T1000 (cell line): ENCODE data around the gene LSM12.
A peak's percentile ranks its signal among the peaks of the same experiment; 100 is the strongest.
"Not testable (repeated sequence)": the region's sequence is repeated elsewhere in the genome, so short reads cannot be mapped to it uniquely, and the experiment has no call there.

Source experiments
- DNase-seq: peaks from one replicate; lab custom pipeline; 2025; ENCODE audit warnings: mixed read lengths; lab: John Stamatoyannopoulos, UW

The LSM12 gene

DNA sequence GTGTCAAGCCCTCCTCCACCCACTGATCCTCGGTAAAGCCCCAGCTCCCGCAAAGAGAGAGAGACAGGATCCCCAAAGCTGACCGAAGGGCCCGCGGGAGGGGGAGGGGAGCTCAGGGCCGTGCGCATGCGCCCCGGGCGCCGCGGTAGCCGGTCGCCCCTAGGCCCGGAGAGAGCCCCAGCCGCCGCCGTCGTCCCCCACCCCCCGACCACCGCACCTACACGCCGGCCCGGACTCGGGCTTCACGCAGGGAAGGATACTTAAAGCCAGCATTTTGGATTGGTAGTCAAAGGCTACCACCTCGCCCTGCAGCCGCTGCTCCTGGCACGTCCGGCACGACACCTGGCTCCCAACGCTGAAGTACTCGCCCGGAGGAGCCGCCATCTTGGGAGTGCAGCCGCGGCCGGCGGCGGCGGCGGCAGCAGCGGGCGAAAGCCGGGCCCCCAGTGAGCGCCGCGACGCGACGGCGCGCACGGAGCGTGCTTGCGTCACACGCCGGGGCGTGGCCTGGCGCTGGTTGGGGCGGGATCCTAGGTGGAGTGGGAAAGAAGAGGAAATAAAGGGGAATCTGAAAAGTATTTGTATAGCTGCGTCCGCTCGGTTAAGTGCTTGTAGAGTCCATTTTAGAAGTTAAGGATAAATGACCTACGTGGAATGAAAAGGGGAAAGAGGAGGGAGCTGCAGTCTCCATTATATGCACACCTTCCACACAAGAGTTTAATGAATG is at the start of gene LSM12:
LSM12 (minus strand) TSS at position 468 of the 727 bp plus-strand sequence; CDS start at position 384, 84 bp downstream.
- peak; percentile 90 for DNase-seq

DNA sequence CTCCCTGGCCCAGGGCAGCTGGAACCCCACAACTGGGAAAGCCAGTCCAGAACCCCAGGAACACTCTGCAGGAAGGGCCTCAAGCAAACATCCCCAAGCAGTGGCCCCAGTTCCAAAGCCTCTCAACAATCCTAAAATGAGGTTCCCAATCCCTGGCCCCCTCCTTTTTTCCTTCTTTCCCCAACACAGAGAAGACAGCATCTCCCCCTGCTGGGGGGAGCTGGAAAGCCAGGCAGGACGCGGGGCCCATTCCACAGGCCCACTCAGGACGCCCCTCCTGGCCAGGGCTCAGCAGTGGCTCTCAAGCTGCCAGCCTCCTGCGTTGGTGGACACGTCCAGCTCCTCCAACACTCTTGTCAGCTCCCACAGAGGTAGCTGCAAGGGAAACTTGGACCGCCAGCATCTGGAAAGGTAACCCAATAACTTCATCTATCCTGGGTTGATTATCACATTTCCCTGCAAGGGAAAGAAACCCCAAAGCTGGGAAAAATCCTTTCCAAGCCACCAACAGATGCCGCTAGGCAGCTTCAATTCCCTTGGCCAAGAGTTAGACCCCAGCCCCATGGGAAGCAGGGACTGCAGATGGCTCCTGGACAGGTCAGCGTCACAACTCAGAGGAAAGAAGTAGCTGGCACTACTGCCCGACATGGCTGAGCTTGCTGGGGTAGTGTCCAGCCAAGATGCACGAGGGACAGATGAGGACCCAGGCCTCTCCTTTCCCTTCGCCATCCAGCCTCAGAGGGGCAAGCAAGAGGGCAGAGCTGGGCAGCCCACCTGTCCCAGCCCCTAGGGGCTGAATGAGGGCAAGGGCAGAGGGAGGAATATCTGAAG is 49.3 kb upstream of the LSM12 start:
- peak; percentile 41 for DNase-seq

DNA sequence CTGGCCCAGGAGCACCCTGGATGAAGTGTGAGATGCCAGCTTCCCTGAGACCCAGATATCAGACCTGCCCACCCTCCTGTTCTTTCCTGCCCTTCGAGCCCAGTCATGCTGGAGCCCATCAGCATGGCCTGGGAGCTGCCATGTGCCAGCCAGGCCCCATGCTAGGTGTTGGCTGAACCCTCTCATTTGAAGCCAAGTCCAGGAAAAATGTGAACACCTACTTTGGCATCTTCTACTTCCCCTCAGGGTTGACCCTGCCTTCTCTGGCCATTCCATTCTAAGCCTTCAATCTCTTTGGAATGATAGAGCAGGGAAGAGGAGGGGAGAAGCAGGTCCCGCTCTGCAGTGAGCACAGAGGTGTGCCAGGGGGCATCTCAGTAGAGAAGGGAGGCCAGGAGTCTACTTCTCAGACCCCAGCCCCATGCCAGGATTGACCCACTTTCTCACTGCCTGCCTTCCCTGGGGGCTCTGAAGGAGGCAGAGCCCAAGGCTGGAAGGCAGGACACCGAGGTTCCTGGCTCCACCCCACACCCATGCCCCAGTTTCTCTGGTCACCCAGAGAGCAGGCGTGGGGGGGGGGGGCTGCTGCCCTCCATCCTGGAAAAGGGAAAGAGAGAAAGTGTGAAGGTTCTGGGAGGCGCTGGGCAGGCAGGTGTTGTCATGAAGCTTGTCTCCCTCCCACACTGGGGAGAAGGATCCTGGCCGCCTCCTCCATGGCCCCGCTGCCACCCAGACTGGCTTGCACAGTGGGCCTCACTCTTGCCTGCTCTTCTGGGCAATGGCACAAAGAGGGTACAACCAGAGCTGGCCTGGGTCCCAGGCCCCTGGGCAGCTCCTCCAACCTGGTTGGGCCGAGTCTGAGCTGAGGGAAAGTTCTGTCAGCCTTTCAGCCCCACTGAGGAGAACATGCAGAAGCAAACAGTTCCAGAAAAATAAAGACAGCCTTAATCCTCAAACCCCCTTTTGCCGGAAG is 47.7 kb upstream of the LSM12 start:
- no peak for DNase-seq

- no peak for DNase-seq
Observed at GRCh38 chr17:44113382-44113781, 46.9 kb upstream of the LSM12 start.

DNA sequence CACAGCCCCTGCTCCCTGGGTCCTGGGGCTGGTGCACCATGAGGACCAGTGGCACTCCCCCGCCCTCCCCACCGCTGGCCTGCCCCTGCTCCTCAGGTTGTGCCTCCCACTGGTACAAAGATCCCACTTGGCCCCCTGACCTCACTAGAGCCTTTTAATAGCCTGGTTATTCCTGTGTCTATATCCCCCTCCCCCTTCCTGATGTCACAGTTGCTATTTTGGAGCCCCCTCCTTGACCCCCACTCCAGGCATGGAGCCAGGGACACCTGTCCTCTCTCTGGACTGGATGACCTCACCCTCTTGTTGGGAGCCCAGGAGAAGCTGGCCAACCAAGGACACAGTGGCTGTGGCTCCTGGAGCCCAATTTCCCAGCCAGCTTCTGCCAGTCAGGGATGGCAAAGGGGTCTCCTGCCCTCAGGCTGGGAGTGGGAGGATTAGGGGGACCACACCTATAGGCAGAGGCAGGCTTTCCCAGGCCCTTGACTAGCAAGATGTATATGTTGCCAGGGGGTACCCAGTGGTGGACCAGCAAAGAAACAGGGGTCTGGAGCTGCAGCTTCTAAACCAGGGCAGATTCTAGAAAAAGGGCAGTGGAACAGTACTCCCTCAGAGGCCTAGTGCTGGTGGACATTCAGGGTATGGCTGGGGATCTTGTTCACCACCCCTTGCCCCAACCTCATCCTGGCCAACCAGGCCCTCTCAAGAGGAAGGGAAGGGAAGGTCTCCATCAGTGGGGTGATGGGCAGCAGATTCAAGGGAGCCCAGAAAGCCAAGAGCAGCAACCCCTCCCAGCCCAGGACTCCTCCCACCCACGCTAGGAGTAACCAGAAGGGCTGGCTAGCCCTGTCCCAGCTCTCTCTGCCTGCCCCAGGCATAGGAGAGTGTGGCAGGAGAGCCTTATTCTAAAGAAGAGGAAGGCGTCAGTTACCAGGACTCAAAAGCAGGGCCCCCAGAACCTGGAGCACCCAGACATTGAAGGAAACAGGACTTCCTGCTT is 46.1 kb upstream of the LSM12 start:
- no peak for DNase-seq

DNA sequence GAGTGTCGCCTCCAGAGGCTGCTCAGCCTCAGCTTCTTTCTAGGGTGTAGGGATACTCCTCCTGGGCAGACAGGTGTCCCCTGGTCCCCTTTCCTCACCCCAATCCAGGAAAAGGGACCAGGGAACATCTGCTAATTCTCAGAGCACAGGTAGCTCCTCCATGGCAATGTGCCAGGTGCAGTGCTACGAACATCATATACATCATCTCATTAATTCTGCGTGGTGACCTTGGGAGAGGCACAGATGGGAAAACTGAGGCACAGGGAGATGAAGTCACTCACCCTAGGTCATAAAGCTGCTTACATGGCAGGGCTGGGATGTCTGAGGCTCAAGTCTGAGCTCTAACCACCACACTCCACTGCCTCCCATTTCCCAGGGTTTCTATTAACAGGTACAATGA is 45.3 kb upstream of the LSM12 start:
- no peak for DNase-seq

DNA sequence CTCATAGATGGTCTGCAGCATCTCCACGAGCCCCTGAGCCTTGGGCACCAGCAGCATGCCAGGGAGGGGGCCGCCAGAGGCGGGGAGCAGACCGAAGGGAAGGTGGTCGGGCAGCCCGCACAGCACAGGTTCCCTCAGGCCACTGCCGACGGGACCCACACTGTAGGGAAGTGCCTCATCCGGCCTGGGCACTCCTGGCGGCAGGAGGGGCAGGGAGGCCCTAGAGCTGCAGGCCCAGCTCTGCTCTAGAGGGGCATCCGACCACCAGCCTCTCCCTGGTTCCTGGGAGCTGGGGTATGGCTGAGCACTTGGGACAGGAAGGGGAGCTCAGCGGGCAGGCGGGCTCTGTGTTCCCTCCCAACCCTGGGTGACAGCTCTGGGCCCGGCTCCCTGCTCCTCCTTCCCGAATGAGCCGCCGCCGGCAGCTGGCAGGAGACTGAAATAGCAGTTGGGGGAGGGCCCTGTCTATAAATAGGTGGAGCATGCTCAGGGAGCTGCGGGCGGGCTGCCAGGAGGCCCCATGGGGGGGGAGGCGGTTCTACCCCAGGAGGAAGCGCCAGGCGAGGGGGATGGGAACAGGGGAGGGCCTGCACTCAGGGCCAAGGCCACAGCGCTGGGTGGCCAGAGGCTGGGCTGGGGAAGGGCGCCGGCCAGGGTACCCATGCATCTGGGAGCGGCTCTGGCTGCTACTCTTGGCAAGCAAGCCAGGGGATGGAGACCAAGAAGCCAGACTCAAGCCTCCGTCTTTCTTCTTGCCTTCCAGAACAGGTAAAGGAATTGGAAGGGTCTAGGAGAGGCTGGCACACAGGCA is 44.6 kb upstream of the LSM12 start:
- peak; percentile 80 for DNase-seq

GRCh38 chr17:44110011-44110686 is 43.7 kb upstream of the LSM12 start:
- DNase-seq = no peak

DNA sequence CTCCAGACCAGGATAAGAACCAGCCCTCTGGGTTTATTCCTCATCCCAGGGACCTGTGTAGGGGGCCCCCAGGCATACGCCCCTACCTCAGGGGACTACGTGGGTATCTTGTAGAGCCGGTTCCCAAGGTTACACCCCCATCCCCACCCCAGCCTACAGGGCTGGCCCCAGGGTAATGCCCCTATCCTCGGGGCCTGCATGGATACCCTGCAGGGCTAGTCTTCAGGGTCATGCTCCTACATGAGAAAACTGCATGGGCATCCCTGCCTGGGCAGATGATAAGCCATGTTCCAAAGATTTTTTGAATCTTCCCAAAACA is 42.8 kb upstream of the LSM12 start:
- no peak for DNase-seq

DNA sequence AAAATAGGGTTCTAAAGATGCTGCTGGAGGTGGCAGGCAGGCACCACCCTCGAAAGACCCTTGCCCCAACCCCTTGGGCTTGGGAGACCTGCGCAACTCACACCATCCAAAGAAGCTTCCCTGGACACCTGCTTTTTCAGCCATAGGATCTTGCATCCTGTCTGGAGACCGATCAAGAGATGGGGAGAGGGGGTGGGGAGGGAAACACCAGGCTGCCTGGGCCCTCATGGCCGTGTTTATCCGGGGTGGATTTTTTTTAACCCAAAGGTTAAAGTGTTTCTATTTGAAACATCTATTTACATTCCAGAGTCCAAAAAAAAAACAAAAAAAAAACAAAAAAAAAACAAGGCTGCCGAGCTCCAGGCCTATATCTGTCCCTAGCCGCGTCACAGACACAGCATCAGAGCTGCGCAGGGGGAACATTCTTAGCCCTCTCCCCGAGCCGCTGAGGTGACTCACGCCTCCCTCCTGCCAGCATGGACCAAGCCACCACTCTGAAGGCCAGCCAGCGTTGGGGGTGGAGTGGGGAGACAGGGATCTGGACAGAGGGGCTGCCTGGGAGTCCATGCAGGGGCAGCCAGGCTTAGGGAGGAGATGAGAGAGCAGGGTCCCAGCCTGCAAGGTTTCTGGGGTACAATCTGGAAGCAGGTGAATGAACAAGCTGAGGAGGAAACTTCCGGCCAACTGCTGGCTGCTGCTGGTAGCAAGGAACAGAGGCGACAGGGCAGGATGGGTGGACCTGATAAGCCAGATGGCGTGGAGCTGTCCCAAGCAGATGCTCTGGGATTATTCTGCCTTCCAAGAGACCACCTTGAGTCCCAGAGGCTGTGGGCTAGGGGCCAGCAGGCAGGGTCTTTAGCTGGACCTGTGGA is 42.2 kb upstream of the LSM12 start:
- peak; percentile 78 for DNase-seq

DNA sequence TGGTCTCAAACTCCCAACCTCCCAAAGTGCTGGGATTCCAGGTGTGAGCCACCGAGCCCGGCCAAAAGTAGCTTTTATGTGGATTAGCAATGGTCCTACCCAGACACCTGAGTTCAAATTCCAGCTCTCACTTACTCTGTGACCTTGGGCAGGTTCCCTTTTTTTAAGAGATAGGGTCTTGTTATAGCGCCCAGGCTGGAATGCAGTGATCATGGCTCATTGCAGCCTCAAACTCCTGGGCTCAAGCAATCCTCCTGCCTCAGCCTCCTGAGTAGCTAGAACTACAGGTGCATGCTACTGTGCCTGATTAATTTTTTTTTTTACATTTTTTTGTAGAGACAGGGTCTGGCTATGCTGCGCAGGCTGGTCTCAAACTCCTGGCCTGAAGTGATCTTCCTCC is 40.3 kb upstream of the LSM12 start:
- no peak for DNase-seq

- no peak for DNase-seq
Observed at GRCh38 chr17:44105941-44106340, 39.5 kb upstream of the LSM12 start.

DNA sequence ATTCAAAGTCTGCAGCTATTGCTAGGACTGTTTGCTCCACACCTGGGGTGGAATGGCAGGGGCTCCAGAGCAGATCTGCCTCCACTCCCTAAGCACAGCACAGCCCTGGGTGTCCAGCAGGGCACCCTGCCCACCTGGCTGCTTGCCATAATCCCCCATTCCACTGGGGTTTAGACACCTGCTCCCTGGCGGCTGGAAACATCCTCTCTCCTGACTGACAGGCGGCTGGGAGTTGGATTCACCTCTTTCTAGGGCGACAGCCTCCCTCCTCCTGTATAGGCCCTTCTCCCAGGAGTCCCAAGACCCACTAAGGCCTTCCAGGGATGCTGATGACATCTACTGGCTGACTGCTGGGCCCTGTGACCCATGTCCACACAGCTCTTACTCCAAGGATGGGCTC is 39.0 kb upstream of the LSM12 start:
- DNase-seq = no peak

- DNase-seq = no peak
Observed at GRCh38 chr17:44102849-44103622, 36.6 kb upstream of the LSM12 start.

GRCh38 chr17:44101858-44102257 is 35.4 kb upstream of the LSM12 start:
- not testable (repeated sequence) for DNase-seq

DNA sequence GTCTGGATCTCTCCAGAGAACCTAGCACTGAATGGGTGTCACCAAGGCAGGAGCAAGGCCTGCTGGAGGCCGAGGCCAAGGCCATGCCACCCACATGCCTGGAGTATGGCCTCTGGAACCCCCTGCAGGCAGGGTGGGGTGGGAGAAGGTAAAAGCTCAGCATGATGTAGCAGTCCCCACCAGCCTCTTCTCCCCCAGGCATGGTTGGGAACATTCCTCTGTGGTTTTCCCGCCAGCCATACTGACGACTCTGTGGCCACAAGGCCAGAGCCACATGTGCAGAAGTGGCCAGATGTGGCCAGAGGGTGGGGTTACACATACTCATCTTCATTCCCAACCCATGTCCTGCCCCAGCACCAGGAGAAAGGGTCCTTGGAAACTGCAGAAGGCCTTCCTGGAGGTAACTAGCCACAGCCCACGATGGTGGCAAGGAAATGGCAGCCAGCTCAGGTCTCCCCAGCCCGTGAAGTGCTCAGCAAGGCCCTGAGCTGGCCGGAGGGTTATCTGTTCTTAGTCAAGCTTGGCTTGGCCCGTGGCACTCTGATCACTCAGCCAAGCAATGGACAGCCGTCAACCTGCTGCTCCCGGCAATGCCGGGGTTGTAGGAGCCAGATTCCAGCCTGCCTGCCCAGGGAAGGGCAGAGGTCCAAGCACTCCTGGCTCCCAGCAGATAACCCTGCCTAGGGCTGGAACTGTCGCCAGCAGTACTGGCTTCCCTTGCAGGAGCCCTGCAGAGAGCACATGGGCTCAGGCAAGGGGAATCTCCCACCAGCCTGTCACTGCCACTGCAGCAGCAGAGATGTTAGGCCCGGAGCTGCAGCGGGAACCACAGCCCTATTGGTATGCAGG is 30.9 kb upstream of the LSM12 start:
- DNase-seq = no peak
